K562 (cell line): ENCODE data around the gene CLSTN2. TPM values are rescaled to one million over a fixed set of nuclear protein-coding genes. Genes with fewer than 3 reads are reported as not detected.

Source experiments
- ATAC-seq: fragments of 200-7000 bp; cut with Tn5 transposase; 3 replicates; pipeline ENCODE4 v1.9.1; 2020; ENCODE audit warnings: moderate library complexity
- BruUV-seq: library from RNA; stranded (reverse); fragments of 400-500 nt; replicated peaks from 2 replicates; lab custom pipeline; 2021; lab: Mats Ljungman, UMichigan
- CTCF ChIA-PET: fragments of 300-600 bp; formaldehyde crosslinking; extraction: SDS; loops from one replicate; lab custom pipeline; 2021; ENCODE audit warnings: low intra/inter-chr PET ratio; lab: Yijun Ruan, JAX
- POLR2A ChIA-PET: fragments of 300-600, 350-650 bp; sonication (Branson Sonifier 250); formaldehyde crosslinking; extraction: SDS; loops from one replicate; lab custom pipeline; 2021; ENCODE audit warnings: antibody characterized with exemption, inconsistent platforms; lab: Yijun Ruan, JAX
- DNase-seq, 4 experiments: peaks; one replicate each; pipeline versions ENCODE4 v3.0.0 to v3.0.0-alpha.2; 2011 to 2018; ENCODE audit warnings: low spot score in 3 of 4, mixed read lengths in 3 of 4; ENCODE audit errors: extremely low read depth in 1 of 4
- FAIRE-seq: peaks from 2 replicates; lab custom pipeline; 2011; peaks lifted over from hg19 to GRCh38; lab: Jason Lieb, UNC
- H2AFZ ChIP-seq: 2 replicates; pipeline ENCODE4 v1.6.0; 2011; ENCODE audit warnings: low read depth, low read length, control low read depth, inconsistent platforms
- H3K27ac ChIP-seq: fragments of 200-600 bp; 3 replicates; pipeline ENCODE4 v1.8.0; 2011; ENCODE audit warnings: low read depth, mild to moderate bottlenecking, control low read depth, inconsistent platforms, low read length, moderate library complexity, mixed read lengths; ENCODE audit errors: extremely low read depth
- H3K27me3 ChIP-seq, 2 experiments: fragments of 300-600 bp in 1 of 2; 2 replicates in 1 of 2; 3 replicates in 1 of 2; pipeline versions ENCODE4 v1.6.0 to v1.8.0; 2011; ENCODE audit warnings: inconsistent platforms in 2 of 2, low read length in 2 of 2, mild to moderate bottlenecking in 1 of 2, mixed read lengths in 1 of 2, moderate library complexity in 1 of 2; ENCODE audit not compliant: control insufficient read depth in 2 of 2, insufficient read depth in 2 of 2
- H3K36me3 ChIP-seq: fragments of 300-600 bp; 3 replicates; pipeline ENCODE4 v1.8.0; 2011; ENCODE audit warnings: mild to moderate bottlenecking, low read length, inconsistent platforms; ENCODE audit not compliant: control insufficient read depth, insufficient read depth
- H3K4me1 ChIP-seq, 2 experiments: fragments of 200-600 bp in 1 of 2; replicated peaks in 1 of 2; 2 replicates in 1 of 2; 3 replicates in 1 of 2; pipeline versions ENCODE4 v1.5.1 to v1.8.0; 2011; ENCODE audit warnings: inconsistent platforms in 2 of 2, low read length in 2 of 2, mild to moderate bottlenecking in 1 of 2, mixed read lengths in 1 of 2, moderate library complexity in 1 of 2; ENCODE audit not compliant: control insufficient read depth in 2 of 2, insufficient read depth in 2 of 2
- H3K4me2 ChIP-seq: 2 replicates; pipeline ENCODE4 v1.6.1; 2011; ENCODE audit warnings: low read length, control low read depth, inconsistent platforms, mixed read lengths; ENCODE audit not compliant: insufficient read depth
- H3K4me3 ChIP-seq: fragments of 200-600 bp; sonication (generic), shearing (Covaris generic); 2 replicates; pipeline ENCODE4 v1.5.1; 2016; ENCODE audit warnings: control low read depth, inconsistent platforms
- H3K79me2 ChIP-seq: fragments of 200-600 bp; 3 replicates; pipeline ENCODE4 v1.8.0; 2011; ENCODE audit warnings: low read length, inconsistent platforms; ENCODE audit not compliant: control insufficient read depth, insufficient read depth
- H3K9ac ChIP-seq, 2 experiments: 2 replicates each; pipeline versions ENCODE4 v1.6.0 to v1.6.1; 2011; ENCODE audit warnings: low read depth in 2 of 2, low read length in 2 of 2, control low read depth in 1 of 2, inconsistent platforms in 1 of 2, mild to moderate bottlenecking in 1 of 2, mixed read lengths in 1 of 2; ENCODE audit not compliant: insufficient read depth in 1 of 2
- H3K9me1 ChIP-seq: one replicate; pipeline ENCODE4 v1.6.0; 2011; ENCODE audit warnings: inconsistent platforms, mild to moderate bottlenecking, low read length, moderate library complexity; ENCODE audit not compliant: control insufficient read depth, insufficient read depth
- H3K9me3 ChIP-seq: replicated peaks from 2 replicates; pipeline ENCODE4 v1.5.1; 2011; ENCODE audit warnings: low read depth, low read length, inconsistent platforms; ENCODE audit not compliant: control insufficient read depth, insufficient read depth
- H4K20me1 ChIP-seq: replicated peaks from 2 replicates; pipeline ENCODE4 v1.6.1; 2011; ENCODE audit warnings: low read length, inconsistent platforms, mixed read lengths; ENCODE audit not compliant: control insufficient read depth, insufficient read depth
- CAMTA2 ChIP-seq: fragments of 250-450 bp; sonication (Bioruptor Pico); conservative IDR thresholded peaks from 2 replicates; pipeline ENCODE4 v1.5.1; 2022
- FOXK2 ChIP-seq, 2 experiments: fragments of 450-650 bp; IDR thresholded peaks in 1 of 2; conservative IDR thresholded peaks in 1 of 2; 2 replicates each; pipeline ENCODE4 v1.6.1; 2016; ENCODE audit warnings: low read depth in 2 of 2, mild to moderate bottlenecking in 1 of 2
- HOXB6 ChIP-seq: fragments of 250-450 bp; sonication (Bioruptor Pico); IDR thresholded peaks from 2 replicates; pipeline ENCODE4 v1.5.1; 2022; ENCODE audit warnings: mild to moderate bottlenecking, borderline replicate concordance
- NR2C1 ChIP-seq, 2 experiments: fragments of 450-650 bp; IDR thresholded peaks; 2 replicates each; pipeline ENCODE4 v1.6.1; 2017; ENCODE audit warnings: mild to moderate bottlenecking in 2 of 2, antibody characterized with exemption in 1 of 2, inconsistent platforms in 1 of 2, missing compliant biosample characterization in 1 of 2, missing genetic modification characterization in 1 of 2
- POLR2A ChIP-seq: fragments of 450-650 bp; conservative IDR thresholded peaks from 2 replicates; pipeline ENCODE4 v1.6.1; 2016
- RNF2 ChIP-seq: sonication (generic); IDR thresholded peaks from 2 replicates; pipeline ENCODE4 v1.6.1; 2016
- SIRT6 ChIP-seq: IDR thresholded peaks from one replicate; pipeline ENCODE4 v1.6.1; 2012; ENCODE audit warnings: low read depth, mild to moderate bottlenecking, control low read depth, inconsistent platforms, low read length, moderate library complexity
- THRB ChIP-seq: fragments of 450-650 bp; formaldehyde crosslinking; conservative IDR thresholded peaks from 2 replicates; pipeline ENCODE4 v1.4.0; 2022; ENCODE audit warnings: mild to moderate bottlenecking, missing genetic modification characterization
- ZNF24 ChIP-seq: fragments of 450-650 bp; IDR thresholded peaks from 2 replicates; pipeline ENCODE4 v1.6.1; 2016
- ZNF57 ChIP-seq: fragments of 450-650 bp; formaldehyde crosslinking; IDR thresholded peaks from 2 replicates; pipeline ENCODE4 v1.4.0; 2020; ENCODE audit warnings: mild to moderate bottlenecking, moderate library complexity
- WGBS: fragments of 100-300 bp; shearing (Covaris generic); methylation state at CpG from one replicate; pipeline ENCODE4 v1.1.6; 2016; ENCODE audit warnings: low coverage, mixed read lengths; ENCODE audit not compliant: insufficient coverage; ENCODE audit errors: missing lambda C conversion rate; 5-methylcytosine and 5-hydroxymethylcytosine counted together
- in situ Hi-C: fragments of 300-500 bp; cut with MboI; formaldehyde crosslinking; loops from 4 replicates; pipeline ENCODE4 v1.15.0; 2018; ENCODE audit warnings: inconsistent platforms, mixed read lengths
- intact Hi-C: fragments of 100-400 bp; cut with micrococcal nuclease; formaldehyde crosslinking; loops from 2 replicates; pipeline ENCODE4 v1.14.2; 2022
- polyA plus RNA-seq, 8 experiments: library from polyadenylated mRNA; depleted of rRNA in 4 of 8; stranded (reverse) in 5 of 8; unstranded in 3 of 8; fragments of >200 nt; fragmentation: Nextera tagmentation in 2 of 8; fragmentation: Illumina TruSeq in 1 of 8; extraction: Ambion mirVana in 2 of 8; extraction: Trizol in 1 of 8; gene quantifications; 2 replicates each; pipeline versions ENCODE4 v1.2.1 to v1.2.3, GENCODE V29; 2011 to 2014; ENCODE audit warnings: inconsistent platforms in 1 of 8, missing spikeins in 1 of 8
- total RNA-seq, 7 experiments: library from RNA; depleted of rRNA in 6 of 7; stranded (reverse); fragments of >200 nt in 6 of 7; fragmentation: Illumina TruSeq in 2 of 7; extraction: Trizol in 2 of 7; gene quantifications; 2 replicates each; pipeline versions ENCODE4 v1.2.1 to v1.2.3, GENCODE V29; 2011 to 2021; ENCODE audit warnings: low replicate concordance in 1 of 7
- TF ChIP-seq, protein P1 (sequence below), 2 experiments: fragments of 450-650 bp; IDR thresholded peaks; 2 replicates each; pipeline ENCODE4 v1.6.1; 2018; ENCODE audit warnings: mild to moderate bottlenecking in 2 of 2, low read depth in 1 of 2; ENCODE audit not compliant: partially characterized antibody in 2 of 2

Gene CLSTN2
- total and polyA plus RNA-seq, 9 of the 15 experiments (the other 6 are each of a cell fraction or from before 2014, with no cell fraction given), result 0.02 to 0.04 (median 0.04) TPM; not detected in 6

DNA sequence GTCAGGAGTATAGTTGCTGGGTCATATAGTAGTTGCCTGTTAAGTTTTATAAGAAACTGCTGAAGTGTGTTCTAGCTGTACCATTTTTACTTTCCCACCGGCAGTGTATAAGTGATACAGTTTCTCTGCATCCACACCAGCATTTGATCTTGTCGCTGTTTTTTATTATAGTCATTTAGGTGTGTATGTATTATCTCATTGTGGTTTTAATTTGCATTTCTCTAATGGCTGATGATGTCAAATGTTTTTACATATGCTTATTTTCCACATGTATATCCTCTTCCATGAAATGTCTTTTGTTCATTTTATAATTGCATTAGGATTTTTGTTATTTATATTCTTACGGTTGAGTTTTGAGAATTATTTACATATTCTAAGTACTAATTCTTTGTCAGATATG lies 254.3 kb downstream of the CLSTN2 start:
- CTCF ChIA-PET, result no interaction called here

More for the DNA sequence above, 254.3 kb downstream of the CLSTN2 start:
- H3K4me3 ChIP-seq, result no peak overlapping the region
- POLR2A ChIA-PET, result interaction anchor here (1.0 kb wide), 1 partner anchor 70 kb away, joined by 3 read pairs; no protein-coding TSS in a partner anchor
- H3K79me2 ChIP-seq, result no peaks in the 10 kb centered on the region
- no peak overlapping the region for H3K4me2 ChIP-seq
- no TSS peak for BruUV-seq
- H2AFZ ChIP-seq, result no peak overlapping the region
- no peaks in the 10 kb centered on the region for H3K9me1 ChIP-seq
- no peaks in the 10 kb centered on the region for H3K27me3 ChIP-seq
- WGBS, result 9% methylated on average over 3 of the region's 3 CpGs
- no peak overlapping the region for H3K9ac ChIP-seq
- H3K27ac ChIP-seq, result no peak overlapping the region
- DNase-seq (no peak), ATAC-seq (no peak), FAIRE-seq (no peak)
- intact Hi-C loops (no loop called here), in situ Hi-C loops (no loop called here)
- no peaks in the 10 kb centered on the region for H3K4me1 ChIP-seq
- H4K20me1 ChIP-seq, result no peaks in the 10 kb centered on the region
- H3K9me3 ChIP-seq, result no peaks in the 10 kb centered on the region
- H3K36me3 ChIP-seq, result no peaks in the 10 kb centered on the region
- TF ChIP-seq SIRT6, result no peak
- TF ChIP-seq POLR2A, result no peak
- no peak for TF ChIP-seq THRB
- TF ChIP-seq, protein P1, sequence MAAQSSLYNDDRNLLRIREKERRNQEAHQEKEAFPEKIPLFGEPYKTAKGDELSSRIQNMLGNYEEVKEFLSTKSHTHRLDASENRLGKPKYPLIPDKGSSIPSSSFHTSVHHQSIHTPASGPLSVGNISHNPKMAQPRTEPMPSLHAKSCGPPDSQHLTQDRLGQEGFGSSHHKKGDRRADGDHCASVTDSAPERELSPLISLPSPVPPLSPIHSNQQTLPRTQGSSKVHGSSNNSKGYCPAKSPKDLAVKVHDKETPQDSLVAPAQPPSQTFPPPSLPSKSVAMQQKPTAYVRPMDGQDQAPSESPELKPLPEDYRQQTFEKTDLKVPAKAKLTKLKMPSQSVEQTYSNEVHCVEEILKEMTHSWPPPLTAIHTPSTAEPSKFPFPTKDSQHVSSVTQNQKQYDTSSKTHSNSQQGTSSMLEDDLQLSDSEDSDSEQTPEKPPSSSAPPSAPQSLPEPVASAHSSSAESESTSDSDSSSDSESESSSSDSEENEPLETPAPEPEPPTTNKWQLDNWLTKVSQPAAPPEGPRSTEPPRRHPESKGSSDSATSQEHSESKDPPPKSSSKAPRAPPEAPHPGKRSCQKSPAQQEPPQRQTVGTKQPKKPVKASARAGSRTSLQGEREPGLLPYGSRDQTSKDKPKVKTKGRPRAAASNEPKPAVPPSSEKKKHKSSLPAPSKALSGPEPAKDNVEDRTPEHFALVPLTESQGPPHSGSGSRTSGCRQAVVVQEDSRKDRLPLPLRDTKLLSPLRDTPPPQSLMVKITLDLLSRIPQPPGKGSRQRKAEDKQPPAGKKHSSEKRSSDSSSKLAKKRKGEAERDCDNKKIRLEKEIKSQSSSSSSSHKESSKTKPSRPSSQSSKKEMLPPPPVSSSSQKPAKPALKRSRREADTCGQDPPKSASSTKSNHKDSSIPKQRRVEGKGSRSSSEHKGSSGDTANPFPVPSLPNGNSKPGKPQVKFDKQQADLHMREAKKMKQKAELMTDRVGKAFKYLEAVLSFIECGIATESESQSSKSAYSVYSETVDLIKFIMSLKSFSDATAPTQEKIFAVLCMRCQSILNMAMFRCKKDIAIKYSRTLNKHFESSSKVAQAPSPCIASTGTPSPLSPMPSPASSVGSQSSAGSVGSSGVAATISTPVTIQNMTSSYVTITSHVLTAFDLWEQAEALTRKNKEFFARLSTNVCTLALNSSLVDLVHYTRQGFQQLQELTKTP (IDR thresholded peaks at IDR 0.05; ENCODE audit: low read depth in 1 of 2, partially characterized antibody in 2 of 2), result no peak
- TF ChIP-seq NR2C1 (IDR thresholded peaks at IDR 0.05), result no peak
- no peak for TF ChIP-seq NR2C1 (tag; IDR thresholded peaks at IDR 0.05)
- no peak for TF ChIP-seq ZNF57 (CRISPR knock-in tag)
- no peak for TF ChIP-seq FOXK2 (conservative IDR thresholded peaks at IDR 0.05 in 1 of 2, IDR thresholded peaks at IDR 0.05 in 1 of 2; ENCODE audit: low read depth in 2 of 2)
- TF ChIP-seq HOXB6 (CRISPR knock-in tag), result no peak
- TF ChIP-seq RNF2, result no peak
- no peak for TF ChIP-seq ZNF24
- no peak for TF ChIP-seq CAMTA2 (CRISPR knock-in tag)
- TF ChIP-seq, all 486 proteins: peak for 0
